ENCODE data around the gene CTRB2. TPM values are rescaled to one million over a fixed set of nuclear protein-coding genes. Genes with fewer than 3 reads are reported as not detected.

CTRB2 gene
- polyA plus RNA-seq, 1 experiment: not detected

GRCh38 chr16:75160386-75160785 is 46.6 kb downstream of the CTRB2 start:
- H3K27me3 ChIP-seq (ENCODE audit: control insufficient read depth, insufficient read depth, low read length): no peaks in the 10 kb centered on the region
- DNase-seq (ENCODE audit: low read depth, low spot score): no peak
- no peak for TF ChIP-seq CTCF (IDR thresholded peaks at IDR 0.05; ENCODE audit: low read depth, low read length)
- POLR2A ChIA-PET: no interaction called here
- peaks cover 38% of the 10 kb centered on the region for H3K9me3 ChIP-seq (ENCODE audit: control insufficient read depth, insufficient read depth, low read length)
- no peak overlapping the region for H3K4me3 ChIP-seq (ENCODE audit: low read depth, low read length)
- CTCF ChIA-PET: no interaction called here
- no peak overlapping the region for H3K27ac ChIP-seq (ENCODE audit: low read depth, low read length)

Other genes starting within 250 kb of the CTRB2 start
- gene WDR59, start 222.0 kb downstream of the CTRB2 start, polyA plus RNA-seq (2011; rRNA removed): 45.6 and 48.1 TPM in 2 replicates
- gene ZNRF1, start 208.1 kb downstream of the CTRB2 start, polyA plus RNA-seq (2011; rRNA removed): 31.6 and 36.5 TPM in 2 replicates
- gene LDHD, start 90.4 kb downstream of the CTRB2 start, polyA plus RNA-seq (2011; rRNA removed): 0.38 and 0.51 TPM in 2 replicates
- gene ZFP1, start 58.6 kb downstream of the CTRB2 start, polyA plus RNA-seq (2011; rRNA removed): 8.5 and 11.6 TPM in 2 replicates
- gene CTRB1, start 11.8 kb upstream of the CTRB2 start, polyA plus RNA-seq (2011; rRNA removed): not detected in 2 replicates
- 16.1 and 26.9 TPM in 2 replicates for gene BCAR1, start 44.5 kb upstream of the CTRB2 start, polyA plus RNA-seq (2011; rRNA removed)
- 64.0 and 81.6 TPM in 2 replicates for gene CFDP1, start 226.3 kb upstream of the CTRB2 start, polyA plus RNA-seq (2011; rRNA removed)